HepG2 (cell line): ENCODE measurements around the gene DLST. TPM values are rescaled to one million over a fixed set of nuclear protein-coding genes. Genes with fewer than 3 reads are reported as not detected.

ENCODE experiments used
- ATAC-seq: fragments of 200-7000 bp; cut with Tn5 transposase; 3 replicates; pipeline ENCODE4 v1.9.1; 2020; ENCODE audit warnings: mild to moderate bottlenecking, moderate library complexity
- BruUV-seq: library from RNA; stranded (reverse); fragments of 400-500 nt; replicated peaks from 2 replicates; lab custom pipeline; 2021; lab: Mats Ljungman, UMichigan
- CTCF ChIA-PET: fragments of 300-600 bp; formaldehyde crosslinking; extraction: SDS; loops from one replicate; lab custom pipeline; 2021; ENCODE audit warnings: low total read pairs, inconsistent platforms, low intra/inter-chr PET ratio; lab: Yijun Ruan, JAX
- POLR2A ChIA-PET: fragments of 350-600 bp; sonication (Branson Sonifier 250); formaldehyde crosslinking; loops from one replicate; lab custom pipeline; 2020; ENCODE audit warnings: antibody characterized with exemption, inconsistent platforms; lab: Yijun Ruan, JAX
- DNase-seq: peaks from one replicate; pipeline ENCODE4 v3.0.0-alpha.2; 2015; ENCODE audit warnings: low spot score
- FAIRE-seq: peaks from 3 replicates; lab custom pipeline; 2011; peaks lifted over from hg19 to GRCh38; lab: Jason Lieb, UNC
- H2AFZ ChIP-seq: one replicate; pipeline ENCODE4 v1.6.1; 2011; ENCODE audit warnings: low read length, inconsistent platforms
- H3K27ac ChIP-seq: fragments of 300-600 bp; 3 replicates; pipeline ENCODE4 v1.8.0; 2011; ENCODE audit warnings: mixed run types, mild to moderate bottlenecking, mixed read lengths, low read length, inconsistent platforms; ENCODE audit not compliant: insufficient read depth; ENCODE audit errors: extremely low read length
- H3K27me3 ChIP-seq, 2 experiments: fragments of 200-600 bp in 1 of 2; 2 replicates in 1 of 2; 3 replicates in 1 of 2; pipeline versions ENCODE4 v1.6.0 to v1.8.0; 2011; ENCODE audit warnings: low read length in 2 of 2, mild to moderate bottlenecking in 2 of 2, moderate library complexity in 2 of 2, inconsistent platforms in 1 of 2; ENCODE audit not compliant: insufficient read depth in 2 of 2, control insufficient read depth in 1 of 2
- H3K36me3 ChIP-seq, 2 experiments: fragments of 200-600 bp in 1 of 2; replicated peaks in 1 of 2; 2 replicates in 1 of 2; 3 replicates in 1 of 2; pipeline versions ENCODE4 v1.5.1 to v1.8.0; 2011; ENCODE audit warnings: low read length in 2 of 2, inconsistent platforms in 1 of 2; ENCODE audit not compliant: insufficient read depth in 2 of 2, control insufficient read depth in 1 of 2
- H3K4me1 ChIP-seq: 2 replicates; pipeline ENCODE4 v1.5.1; 2012; ENCODE audit warnings: low read length, inconsistent platforms; ENCODE audit not compliant: insufficient read depth
- H3K4me2 ChIP-seq: 2 replicates; pipeline ENCODE4 v1.6.0; 2011; ENCODE audit warnings: low read depth, low read length, inconsistent platforms
- H3K4me3 ChIP-seq, 3 experiments: fragments of 200-600 bp in 1 of 3; sonication (generic), shearing (Covaris generic) in 1 of 3; replicated peaks in 1 of 3; 2 replicates each; pipeline ENCODE4 v1.5.1; 2011 to 2016; ENCODE audit warnings: low read length in 3 of 3, inconsistent platforms in 2 of 3, low read depth in 2 of 3, mild to moderate bottlenecking in 2 of 3, control low read depth in 1 of 3, mixed read lengths in 1 of 3; ENCODE audit not compliant: insufficient read depth in 1 of 3
- H3K79me2 ChIP-seq: one replicate; pipeline ENCODE4 v1.6.1; 2011; ENCODE audit warnings: low read length, inconsistent platforms; ENCODE audit not compliant: insufficient read depth
- H3K9ac ChIP-seq: 2 replicates; pipeline ENCODE4 v1.6.0; 2011; ENCODE audit warnings: mild to moderate bottlenecking, low read depth, low read length, inconsistent platforms; ENCODE audit not compliant: insufficient read depth
- H3K9me3 ChIP-seq: 2 replicates; pipeline ENCODE4 v1.5.1; 2012; ENCODE audit warnings: mild to moderate bottlenecking, low read length
- H4K20me1 ChIP-seq: 2 replicates; pipeline ENCODE4 v1.6.0; 2011; ENCODE audit warnings: inconsistent platforms, mild to moderate bottlenecking, low read length, moderate library complexity; ENCODE audit not compliant: insufficient read depth
- CHCHD3 ChIP-seq: sonication (generic); formaldehyde crosslinking; IDR thresholded peaks from 2 replicates; pipeline ENCODE4 v1.8.0; 2022; ENCODE audit warnings: mild to moderate bottlenecking, missing genetic modification reagents, moderate library complexity
- EHMT2 ChIP-seq: fragments of 200-600 bp; sonication (generic); IDR thresholded peaks from 2 replicates; pipeline ENCODE4 v1.7.0; 2017; ENCODE audit warnings: antibody characterized with exemption, low read depth, low read length, borderline replicate concordance
- GLI4 ChIP-seq: sonication (generic); formaldehyde crosslinking; IDR thresholded peaks from 2 replicates; pipeline ENCODE4 v1.5.1; 2020; ENCODE audit warnings: missing genetic modification reagents, mild to moderate bottlenecking, moderate library complexity, borderline replicate concordance
- ISX ChIP-seq: sonication (generic); formaldehyde crosslinking; conservative IDR thresholded peaks from 2 replicates; pipeline ENCODE4 v1.5.0; 2020; ENCODE audit warnings: missing genetic modification reagents
- MAZ ChIP-seq, 2 experiments: sonication (generic) in 1 of 2; formaldehyde crosslinking in 1 of 2; IDR thresholded peaks; 2 replicates each; pipeline versions ENCODE4 v1.5.0 to v1.6.1; 2012 to 2020; ENCODE audit warnings: low read depth in 2 of 2, mild to moderate bottlenecking in 2 of 2, borderline replicate concordance in 1 of 2, improper control_type of control experiment in 1 of 2, low read length in 1 of 2, missing genetic modification reagents in 1 of 2, moderate library complexity in 1 of 2
- MEF2D ChIP-seq: sonication (generic); formaldehyde crosslinking; IDR thresholded peaks from 2 replicates; pipeline ENCODE4 v1.5.1; 2020; ENCODE audit warnings: mild to moderate bottlenecking, missing genetic modification reagents
- MIER2 ChIP-seq: IDR thresholded peaks from 2 replicates; pipeline ENCODE4 v1.6.1; 2016; ENCODE audit warnings: missing biosample characterization, missing genetic modification reagents
- MLX ChIP-seq: IDR thresholded peaks from 2 replicates; pipeline ENCODE4 v1.6.1; 2016
- PLSCR1 ChIP-seq: sonication (generic); formaldehyde crosslinking; IDR thresholded peaks from 2 replicates; pipeline ENCODE4 v1.5.0; 2020; ENCODE audit warnings: missing genetic modification reagents, mild to moderate bottlenecking, borderline replicate concordance
- PRDM15 ChIP-seq: sonication (generic); formaldehyde crosslinking; IDR thresholded peaks from 2 replicates; pipeline ENCODE4 v1.4.0; 2020; ENCODE audit warnings: missing genetic modification reagents
- SP4 ChIP-seq: sonication (generic); formaldehyde crosslinking; IDR thresholded peaks from 2 replicates; pipeline ENCODE4 v1.8.1; 2023; ENCODE audit warnings: mild to moderate bottlenecking, missing genetic modification reagents
- U2AF2 ChIP-seq: fragments of 200-400 bp; formaldehyde crosslinking; IDR thresholded peaks from 2 replicates; pipeline ENCODE4 v1.6.1; 2017; ENCODE audit warnings: low read depth, mild to moderate bottlenecking, low read length
- ZNF101 ChIP-seq: sonication (generic); formaldehyde crosslinking; IDR thresholded peaks from 2 replicates; pipeline ENCODE4 v1.4.0; 2020; ENCODE audit warnings: mild to moderate bottlenecking, low read depth, missing genetic modification reagents, borderline replicate concordance
- ZNF205 ChIP-seq: IDR thresholded peaks from 2 replicates; pipeline ENCODE4 v1.6.1; 2018; ENCODE audit warnings: missing biosample characterization, missing genetic modification reagents
- ZNF513 ChIP-seq: sonication (generic); formaldehyde crosslinking; conservative IDR thresholded peaks from 2 replicates; pipeline ENCODE4 v1.5.0; 2020; ENCODE audit warnings: missing genetic modification reagents
- ZNF614 ChIP-seq: IDR thresholded peaks from 2 replicates; pipeline ENCODE4 v1.6.1; 2018; ENCODE audit warnings: missing biosample characterization, missing genetic modification reagents, inconsistent platforms, borderline replicate concordance
- ZNF768 ChIP-seq: sonication (generic); formaldehyde crosslinking; IDR thresholded peaks from 2 replicates; pipeline ENCODE4 v1.4.0; 2020; ENCODE audit warnings: missing genetic modification reagents
- WGBS: methylation state at CpG from one replicate; pipeline ENCODE4 v1.1.6; 2017; ENCODE audit warnings: low lambda C conversion rate; 5-methylcytosine and 5-hydroxymethylcytosine counted together
- in situ Hi-C: cut with HindIII; loops from 2 replicates; pipeline ENCODE4 v1.10.0; 2017; ENCODE audit warnings: low pct_unique_long_range_greater_than_20kb; ENCODE audit not compliant: extremely low pct_ligation_motif_present
- intact Hi-C: fragments of 100-400 bp; cut with micrococcal nuclease; formaldehyde crosslinking; loops from one replicate; pipeline ENCODE4 v1.10.0; 2022; ENCODE audit not compliant: unreplicated experiment
- polyA plus RNA-seq, 8 experiments: library from polyadenylated mRNA; depleted of rRNA in 3 of 8; stranded (reverse) in 7 of 8; unstranded in 1 of 8; fragments of >200 nt; fragmentation: Illumina TruSeq in 4 of 8; extraction: Trizol in 4 of 8; gene quantifications; 2 replicates each; pipeline versions ENCODE4 v1.2.1 to v1.2.3, GENCODE V29; 2011 to 2016; ENCODE audit warnings: low read depth in 4 of 8, missing spikeins in 1 of 8, mixed read lengths in 1 of 8; ENCODE audit not compliant: insufficient read depth in 1 of 8
- total RNA-seq, 5 experiments: library from RNA; depleted of rRNA; stranded (reverse); fragments of >200 nt; fragmentation: Illumina TruSeq; extraction: Trizol; gene quantifications; 2 replicates each; pipeline ENCODE4 v1.2.3, GENCODE V29; 2016; ENCODE audit warnings: low read depth in 1 of 5

DLST gene
- total and polyA plus RNA-seq, 2 of the 13 experiments (the other 11 are each of a cell fraction or from before 2014, with no cell fraction given) = 56.5 to 94.3 TPM

GRCh38 chr14:74891870-74892269 is 10.2 kb downstream of the DLST start (continued):
- TF ChIP-seq PRDM15 (CRISPR knock-in tag) (no peak), MIER2 (CRISPR knock-in tag) (no peak), ZNF513 (CRISPR knock-in tag) (no peak)

GRCh38 chr14:74892745-74893144 is 11.0 kb downstream of the DLST start:
- ChIA-PET POLR2A (interaction anchor here (0.7 to 1.7 kb wide), 2 partner anchors 13 to 561 kb away, joined by 3 to 4 read pairs; no protein-coding TSS in a partner anchor), CTCF (interaction anchor here (1.1 kb wide), 1 partner anchor 13 kb away, joined by 3 read pairs; no protein-coding TSS in a partner anchor)
- 98% methylated on average over 5 of the region's 5 CpGs for WGBS
- no peak for TF ChIP-seq EHMT2
- no peak for TF ChIP-seq ZNF768 (CRISPR knock-in tag)
- TF ChIP-seq MAZ (IDR thresholded peaks at IDR 0.05; ENCODE audit: borderline replicate concordance, low read depth, low read length) = no peak
- no peak for TF ChIP-seq MAZ (CRISPR knock-in tag; IDR thresholded peaks at IDR 0.05; ENCODE audit: low read depth)
- no peak for TF ChIP-seq ZNF614 (CRISPR knock-in tag)
- TF ChIP-seq SP4 (CRISPR knock-in tag) = no peak
- TF ChIP-seq ZNF101 (CRISPR knock-in tag) = no peak
- no peak for TF ChIP-seq ZNF205
- TF ChIP-seq PLSCR1 (CRISPR knock-in tag) = no peak
- no peak for TF ChIP-seq U2AF2
- TF ChIP-seq GLI4 (CRISPR knock-in tag) = no peak
- TF ChIP-seq MEF2D = no peak
- TF ChIP-seq MLX (CRISPR knock-in tag) = no peak
- no peak for TF ChIP-seq ISX (CRISPR knock-in tag)
- TF ChIP-seq CHCHD3 = no peak

More at GRCh38 chr14:74892745-74893144, 11.0 kb downstream of the DLST start:
- in situ Hi-C loops (no loop called here), intact Hi-C loops (no loop called here)
- Histone ChIP-seq H2AFZ (no peak overlapping the region), H3K27me3 (no peaks in the 10 kb centered on the region), H3K9me3 (no peaks in the 10 kb centered on the region), H3K27ac (no peak overlapping the region), H3K4me1 (peaks cover 53% of the 10 kb centered on the region), H3K4me3 (no peak overlapping the region), H4K20me1 (no peaks in the 10 kb centered on the region), H3K36me3 (peaks cover 32 to 81% of the 10 kb centered on the region in 2 experiments), H3K79me2 (peaks cover 12% of the 10 kb centered on the region), H3K4me2 (no peak overlapping the region), H3K9ac (no peak overlapping the region)
- no TSS peak for BruUV-seq
- DNase-seq (no peak), FAIRE-seq (no peak), ATAC-seq (no peak)
